Endothelial cell of umbilical vein (primary cell): Measurements from ENCODE around the gene HOXA9. TPM values are rescaled to one million over a fixed set of nuclear protein-coding genes. Genes with fewer than 3 reads are reported as not detected.

ENCODE experiments used
- BruUV-seq: library from RNA; stranded (reverse); fragments of 400-500 nt; replicated peaks from 2 replicates; lab custom pipeline; 2021; lab: Mats Ljungman, UMichigan
- CTCF ChIA-PET: fragments of 300-600, 350-600 bp; sonication (Branson Sonifier 250); formaldehyde crosslinking; loops from one replicate; lab custom pipeline; 2021; ENCODE audit warnings: antibody characterized with exemption, inconsistent platforms; lab: Charles Lee
- POLR2A ChIA-PET: fragments of 300-600, 350-600 bp; sonication (Branson Sonifier 250); formaldehyde crosslinking; loops from one replicate; lab custom pipeline; 2021; ENCODE audit warnings: antibody characterized with exemption, inconsistent platforms; lab: Charles Lee
- DNase-seq: peaks from one replicate; pipeline ENCODE4 v3.0.0-alpha.2; 2011; ENCODE audit warnings: low read depth, low spot score
- FAIRE-seq: peaks from 2 replicates; lab custom pipeline; 2011; peaks lifted over from hg19 to GRCh38; lab: Jason Lieb, UNC
- H2AFZ ChIP-seq: 2 replicates; pipeline ENCODE4 v1.6.0; 2012; ENCODE audit warnings: low read depth, low read length, control low read depth, inconsistent platforms
- H3K27ac ChIP-seq: 2 replicates; pipeline ENCODE4 v1.5.1; 2011; ENCODE audit warnings: low read depth, mild to moderate bottlenecking, control low read depth, low read length, moderate library complexity; ENCODE audit not compliant: insufficient read depth
- H3K27me3 ChIP-seq, 2 experiments: 2 replicates each; pipeline versions ENCODE4 v1.6.0 to v1.6.1; 2011; ENCODE audit warnings: low read length in 2 of 2, mixed read lengths in 1 of 2; ENCODE audit not compliant: control insufficient read depth in 2 of 2, insufficient read depth in 2 of 2
- H3K36me3 ChIP-seq, 2 experiments: 2 replicates in 1 of 2; 3 replicates in 1 of 2; pipeline ENCODE4 v1.5.1; 2011; ENCODE audit warnings: low read length in 2 of 2, mild to moderate bottlenecking in 1 of 2, moderate library complexity in 1 of 2; ENCODE audit not compliant: control insufficient read depth in 2 of 2, insufficient read depth in 2 of 2; ENCODE audit errors: extremely low read depth in 1 of 2
- H3K4me1 ChIP-seq: 3 replicates; pipeline ENCODE4 v1.5.1; 2011; ENCODE audit warnings: mild to moderate bottlenecking, low read length; ENCODE audit not compliant: control insufficient read depth, insufficient read depth; ENCODE audit errors: extremely low read depth
- H3K4me2 ChIP-seq: 2 replicates; pipeline ENCODE4 v1.6.1; 2011; ENCODE audit warnings: low read length, control low read depth, mixed read lengths; ENCODE audit not compliant: insufficient read depth
- H3K4me3 ChIP-seq, 3 experiments: fragments of 200-600 bp in 1 of 3; sonication (generic), shearing (Covaris generic) in 1 of 3; replicated peaks in 1 of 3; 2 replicates each; pipeline ENCODE4 v1.5.1; 2011 to 2016; ENCODE audit warnings: control low read depth in 3 of 3, low read length in 3 of 3, mild to moderate bottlenecking in 2 of 3, inconsistent platforms in 1 of 3, low read depth in 1 of 3, moderate library complexity in 1 of 3; ENCODE audit not compliant: insufficient read depth in 1 of 3
- H3K79me2 ChIP-seq: 2 replicates; pipeline ENCODE4 v1.6.0; 2012; ENCODE audit warnings: low read length, inconsistent platforms; ENCODE audit not compliant: control insufficient read depth, insufficient read depth
- H3K9ac ChIP-seq: replicated peaks from 2 replicates; pipeline ENCODE3; 2011; ENCODE audit warnings: low read length, control low read depth; ENCODE audit not compliant: insufficient read depth; ENCODE audit errors: extremely low read depth
- H3K9me1 ChIP-seq: replicated peaks from 3 replicates; pipeline ENCODE4 v1.6.0; 2011; ENCODE audit warnings: mild to moderate bottlenecking, low read length; ENCODE audit not compliant: control insufficient read depth, insufficient read depth; ENCODE audit errors: extremely low read depth
- H3K9me3 ChIP-seq: replicated peaks from 2 replicates; pipeline ENCODE4 v1.5.1; 2012; ENCODE audit warnings: low read length, inconsistent platforms; ENCODE audit not compliant: control insufficient read depth, insufficient read depth
- H4K20me1 ChIP-seq: replicated peaks from 2 replicates; pipeline ENCODE3; 2011; ENCODE audit warnings: mild to moderate bottlenecking, low read length; ENCODE audit not compliant: control insufficient read depth, insufficient read depth; ENCODE audit errors: extremely low read depth
- EZH2 ChIP-seq: IDR thresholded peaks from 2 replicates; pipeline ENCODE4 v1.6.1; 2012; ENCODE audit warnings: borderline replicate concordance, low read depth, mild to moderate bottlenecking, moderate library complexity, low read length, inconsistent platforms; ENCODE audit not compliant: severe bottlenecking
- FOS ChIP-seq: IDR thresholded peaks from 2 replicates; pipeline ENCODE4 v1.6.1; 2011; ENCODE audit warnings: mild to moderate bottlenecking, low read length, moderate library complexity, borderline replicate concordance; ENCODE audit not compliant: insufficient read depth
- GATA2 ChIP-seq: IDR thresholded peaks from 2 replicates; pipeline ENCODE4 v1.7.0; 2011; ENCODE audit warnings: low read depth, mild to moderate bottlenecking, moderate library complexity, mixed read lengths, low read length; ENCODE audit not compliant: insufficient read length, insufficient read depth
- JUN ChIP-seq: IDR thresholded peaks from 2 replicates; pipeline ENCODE4 v1.6.1; 2011; ENCODE audit warnings: borderline replicate concordance, low read depth; ENCODE audit not compliant: insufficient read length, insufficient read depth
- MYC ChIP-seq: IDR thresholded peaks from one replicate; pipeline ENCODE4 v1.6.1; 2011; ENCODE audit warnings: mild to moderate bottlenecking, low read depth, low read length
- POLR2A ChIP-seq: IDR thresholded peaks from 2 replicates; pipeline ENCODE4 v1.6.1; 2012; ENCODE audit warnings: low read depth, mild to moderate bottlenecking, control low read depth, low read length
- POLR2AphosphoS5 ChIP-seq: IDR thresholded peaks from 2 replicates; pipeline ENCODE4 v1.6.1; 2012; ENCODE audit warnings: low read depth, mild to moderate bottlenecking, control low read depth, low read length, moderate library complexity; ENCODE audit not compliant: insufficient read depth
- dilution Hi-C: fragments of 300-500 bp; cut with MboI; formaldehyde crosslinking; loops from one replicate; pipeline ENCODE4 v1.15.0; 2019; ENCODE audit warnings: low sequenced_read_pairs; ENCODE audit not compliant: extremely low pct_ligation_motif_present
- intact Hi-C: fragments of 100-400 bp; cut with micrococcal nuclease; formaldehyde crosslinking; loops from one replicate; pipeline ENCODE4 v1.10.0; 2022
- polyA plus RNA-seq, 4 experiments: library from polyadenylated mRNA; depleted of rRNA in 3 of 4; stranded (reverse) in 3 of 4; unstranded in 1 of 4; fragments of >200 nt; gene quantifications; 2 replicates each; pipeline versions ENCODE4 v1.2.1 to v1.2.3, GENCODE V29; 2011 to 2012; ENCODE audit warnings: missing spikeins in 1 of 4
- total RNA-seq: library from RNA; stranded (reverse); gene quantifications from 2 replicates; pipeline ENCODE4 v1.2.3, GENCODE V29; 2021
- TF ChIP-seq, protein P1 (sequence below), 2 donors: IDR thresholded peaks; 1 replicate in 1 of 2; 2 replicates in 1 of 2; pipeline ENCODE4 v1.5.1; 2011; ENCODE audit warnings: low read length in 2 of 2, mild to moderate bottlenecking in 2 of 2, moderate library complexity in 2 of 2, control low read depth in 1 of 2, inconsistent platforms in 1 of 2, low read depth in 1 of 2; ENCODE audit not compliant: insufficient read depth in 1 of 2; ENCODE audit errors: extremely low read depth in 1 of 2
- TF ChIP-seq, protein P2 (sequence below): IDR thresholded peaks from 2 replicates; pipeline ENCODE4 v1.6.1; 2011; ENCODE audit not compliant: insufficient read depth, insufficient read length

HOXA9 gene
- total and polyA plus RNA-seq, 2 donors (not counting 3 experiments of a cell fraction or from before 2014, with no cell fraction given): 47.2 to 61.6 TPM

GRCh38 chr7:27211764-27212204 lies 46.4 kb upstream of the HOXA9 start:
- FAIRE-seq (no peak), DNase-seq (no peak)
- intact Hi-C loops: loop anchor here (2.0 to 5.0 kb wide), 2 partner anchors 13 to 866 kb away; no protein-coding TSS in a partner anchor
- Histone ChIP-seq H3K79me2 (no peaks in the 10 kb centered on the region), H3K27me3 (peaks cover 72 to 75% of the 10 kb centered on the region in 2 experiments), H3K36me3 (no peaks in the 10 kb centered on the region), H3K4me2 (no peak overlapping the region), H2AFZ (no peak overlapping the region), H3K27ac (no peak overlapping the region), H3K9me1 (no peaks in the 10 kb centered on the region), H4K20me1 (no peaks in the 10 kb centered on the region), H3K9ac (no peak overlapping the region), H3K4me3 (no peak overlapping the region), H3K4me1 (peaks cover 12% of the 10 kb centered on the region), H3K9me3 (no peaks in the 10 kb centered on the region)
- CTCF ChIA-PET: interaction anchor here (0.7 to 2.7 kb wide), 15 partner anchors 9 to 885 kb away, joined by 3 to 30 read pairs (median 4); partner anchors contain the start of gene HOXA13
- POLR2A ChIA-PET: no interaction called here
- TF ChIP-seq FOS (no peak), POLR2AphosphoS5 (no peak), EZH2 (no peak), GATA2 (no peak), MYC (no peak), POLR2A (no peak), JUN (no peak)
- TF ChIP-seq, protein P1, sequence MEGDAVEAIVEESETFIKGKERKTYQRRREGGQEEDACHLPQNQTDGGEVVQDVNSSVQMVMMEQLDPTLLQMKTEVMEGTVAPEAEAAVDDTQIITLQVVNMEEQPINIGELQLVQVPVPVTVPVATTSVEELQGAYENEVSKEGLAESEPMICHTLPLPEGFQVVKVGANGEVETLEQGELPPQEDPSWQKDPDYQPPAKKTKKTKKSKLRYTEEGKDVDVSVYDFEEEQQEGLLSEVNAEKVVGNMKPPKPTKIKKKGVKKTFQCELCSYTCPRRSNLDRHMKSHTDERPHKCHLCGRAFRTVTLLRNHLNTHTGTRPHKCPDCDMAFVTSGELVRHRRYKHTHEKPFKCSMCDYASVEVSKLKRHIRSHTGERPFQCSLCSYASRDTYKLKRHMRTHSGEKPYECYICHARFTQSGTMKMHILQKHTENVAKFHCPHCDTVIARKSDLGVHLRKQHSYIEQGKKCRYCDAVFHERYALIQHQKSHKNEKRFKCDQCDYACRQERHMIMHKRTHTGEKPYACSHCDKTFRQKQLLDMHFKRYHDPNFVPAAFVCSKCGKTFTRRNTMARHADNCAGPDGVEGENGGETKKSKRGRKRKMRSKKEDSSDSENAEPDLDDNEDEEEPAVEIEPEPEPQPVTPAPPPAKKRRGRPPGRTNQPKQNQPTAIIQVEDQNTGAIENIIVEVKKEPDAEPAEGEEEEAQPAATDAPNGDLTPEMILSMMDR (IDR thresholded peaks at IDR 0.05; ENCODE audit: extremely low read depth in 1 of 2, insufficient read depth in 1 of 2, low read depth in 1 of 2, low read length in 2 of 2): no peak
- TF ChIP-seq, protein P2, sequence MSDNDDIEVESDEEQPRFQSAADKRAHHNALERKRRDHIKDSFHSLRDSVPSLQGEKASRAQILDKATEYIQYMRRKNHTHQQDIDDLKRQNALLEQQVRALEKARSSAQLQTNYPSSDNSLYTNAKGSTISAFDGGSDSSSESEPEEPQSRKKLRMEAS: no peak
- BruUV-seq: no TSS peak
- dilution Hi-C loops: no loop called here
